H9 (cell line): Measurements from ENCODE around the gene PRDM1. TPM values are rescaled to one million over a fixed set of nuclear protein-coding genes. Genes with fewer than 3 reads are reported as not detected.

ENCODE experiments used
- DNase-seq: peaks from one replicate; pipeline ENCODE4 v3.0.0-alpha.2; 2017
- H2AFZ ChIP-seq: one replicate; pipeline ENCODE4 v1.6.1; 2013; ENCODE audit warnings: mild to moderate bottlenecking, low read length, control low read depth, moderate library complexity
- H2AK5ac ChIP-seq: 2 replicates; pipeline ENCODE4 v1.6.1; 2013; ENCODE audit warnings: low read length, control low read depth, mixed read lengths; ENCODE audit not compliant: insufficient read length
- H2BK120ac ChIP-seq: one replicate; pipeline ENCODE4 v1.6.1; 2013; ENCODE audit warnings: low read depth, mild to moderate bottlenecking, low read length, control low read depth, inconsistent platforms; ENCODE audit not compliant: poor library complexity, severe bottlenecking
- H2BK12ac ChIP-seq: 2 replicates; pipeline ENCODE4 v1.6.1; 2013; ENCODE audit warnings: low read length, control low read depth, mixed read lengths, low read depth; ENCODE audit not compliant: insufficient read length
- H2BK15ac ChIP-seq: 2 replicates; pipeline ENCODE4 v1.6.1; 2013; ENCODE audit warnings: low read depth, low read length, control low read depth
- H2BK20ac ChIP-seq: one replicate; pipeline ENCODE4 v1.6.1; 2013; ENCODE audit warnings: low read depth, mild to moderate bottlenecking, low read length, control low read depth, inconsistent platforms; ENCODE audit not compliant: poor library complexity, severe bottlenecking
- H2BK5ac ChIP-seq: 2 replicates; pipeline ENCODE4 v1.6.1; 2013; ENCODE audit warnings: low read length, control low read depth, mixed read lengths; ENCODE audit not compliant: insufficient read length
- H3K14ac ChIP-seq: 2 replicates; pipeline ENCODE4 v1.6.1; 2013; ENCODE audit warnings: low read length, control low read depth; ENCODE audit not compliant: insufficient read depth
- H3K18ac ChIP-seq: 2 replicates; pipeline ENCODE4 v1.6.1; 2013; ENCODE audit warnings: low read depth, mild to moderate bottlenecking, mixed read lengths, low read length, control low read depth; ENCODE audit not compliant: insufficient read length
- H3K23ac ChIP-seq: 2 replicates; pipeline ENCODE4 v1.6.1; 2013; ENCODE audit warnings: low read length, control low read depth, mixed read lengths, low read depth; ENCODE audit not compliant: insufficient read length
- H3K23me2 ChIP-seq: 2 replicates; pipeline ENCODE4 v1.6.1; 2013; ENCODE audit warnings: low read depth, mild to moderate bottlenecking, mixed read lengths, low read length, control low read depth; ENCODE audit not compliant: insufficient read length, poor library complexity, severe bottlenecking
- H3K27ac ChIP-seq: 2 replicates; pipeline ENCODE4 v1.5.1; 2013; ENCODE audit warnings: low read length, control low read depth, mixed read lengths, low read depth; ENCODE audit not compliant: insufficient read length
- H3K27me3 ChIP-seq: 2 replicates; pipeline ENCODE4 v1.6.1; 2013; ENCODE audit warnings: low read length, control low read depth, inconsistent platforms; ENCODE audit not compliant: insufficient read depth
- H3K4ac ChIP-seq: 2 replicates; pipeline ENCODE4 v1.6.1; 2013; ENCODE audit warnings: low read depth, mild to moderate bottlenecking, control low read depth, inconsistent platforms, low read length, moderate library complexity
- H3K4me1 ChIP-seq: 2 replicates; pipeline ENCODE4 v1.6.1; 2013; ENCODE audit warnings: low read length, control low read depth, inconsistent platforms; ENCODE audit not compliant: insufficient read depth
- H3K4me2 ChIP-seq: 2 replicates; pipeline ENCODE4 v1.6.1; 2013; ENCODE audit warnings: low read length, control low read depth, mixed read lengths; ENCODE audit not compliant: insufficient read length, insufficient read depth
- H3K56ac ChIP-seq: 2 replicates; pipeline ENCODE4 v1.6.1; 2013; ENCODE audit warnings: low read depth, mild to moderate bottlenecking, mixed read lengths, low read length, control low read depth; ENCODE audit not compliant: insufficient read length
- H3K79me1 ChIP-seq: 2 replicates; pipeline ENCODE4 v1.6.1; 2013; ENCODE audit warnings: low read depth, mild to moderate bottlenecking, moderate library complexity, low read length, control low read depth, inconsistent platforms; ENCODE audit not compliant: insufficient read depth, poor library complexity, severe bottlenecking
- H3K79me2 ChIP-seq: 2 replicates; pipeline ENCODE4 v1.6.1; 2013; ENCODE audit warnings: low read length, control low read depth, inconsistent platforms; ENCODE audit not compliant: insufficient read depth
- H3K9ac ChIP-seq: 2 replicates; pipeline ENCODE4 v1.6.1; 2013; ENCODE audit warnings: low read length, control low read depth, mixed read lengths; ENCODE audit not compliant: insufficient read length; ENCODE audit errors: extremely low read depth
- H3K9me3 ChIP-seq: one replicate; pipeline ENCODE4 v1.6.1; 2013; ENCODE audit warnings: low read depth, low read length, inconsistent platforms; ENCODE audit not compliant: control insufficient read depth
- H3T11ph ChIP-seq: one replicate; pipeline ENCODE4 v1.6.1; 2013; ENCODE audit warnings: mild to moderate bottlenecking, low read length, control low read depth, inconsistent platforms
- H4K20me1 ChIP-seq: one replicate; pipeline ENCODE4 v1.6.1; 2013; ENCODE audit not compliant: control insufficient read depth, insufficient read length, insufficient read depth
- H4K5ac ChIP-seq: 2 replicates; pipeline ENCODE4 v1.6.1; 2013; ENCODE audit warnings: low read depth, mild to moderate bottlenecking, mixed read lengths, low read length, control low read depth; ENCODE audit not compliant: insufficient read length
- H4K8ac ChIP-seq: replicated peaks from 2 replicates; pipeline ENCODE4 v1.6.1; 2013; ENCODE audit warnings: low read length, control low read depth, mixed read lengths, low read depth; ENCODE audit not compliant: insufficient read length
- H4K91ac ChIP-seq: 2 replicates; pipeline ENCODE4 v1.6.1; 2013; ENCODE audit warnings: low read depth, mild to moderate bottlenecking, moderate library complexity, mixed read lengths, low read length, control low read depth; ENCODE audit not compliant: insufficient read length
- H3K27ac Mint-ChIP-seq, 3 experiments: 2 replicates in 2 of 3; 3 replicates in 1 of 3; pipeline ENCODE4 v1.8.0; 2020 to 2021; ENCODE audit warnings: mixed read lengths in 3 of 3, mild to moderate bottlenecking in 1 of 3, moderate library complexity in 1 of 3
- H3K27me3 Mint-ChIP-seq: 2 replicates; pipeline ENCODE4 v1.8.0; 2021; ENCODE audit warnings: low read depth, mild to moderate bottlenecking, moderate library complexity, mixed read lengths
- H3K36me3 Mint-ChIP-seq, 3 experiments: 2 replicates in 2 of 3; 3 replicates in 1 of 3; pipeline ENCODE4 v1.8.0; 2020 to 2021; ENCODE audit warnings: low read depth in 3 of 3, mixed read lengths in 3 of 3; ENCODE audit not compliant: insufficient read depth in 1 of 3
- H3K4me1 Mint-ChIP-seq, 2 experiments: 2 replicates each; pipeline ENCODE4 v1.8.0; 2020; ENCODE audit warnings: mixed read lengths in 2 of 2
- H3K4me3 Mint-ChIP-seq, 2 experiments: 2 replicates in 1 of 2; 3 replicates in 1 of 2; pipeline ENCODE4 v1.8.0; 2020 to 2021; ENCODE audit warnings: mild to moderate bottlenecking in 2 of 2, mixed read lengths in 2 of 2, moderate library complexity in 1 of 2
- H3K9me3 Mint-ChIP-seq, 2 experiments: 2 replicates in 1 of 2; 3 replicates in 1 of 2; pipeline ENCODE4 v1.8.0; 2020; ENCODE audit warnings: mild to moderate bottlenecking in 2 of 2, mixed read lengths in 2 of 2, moderate library complexity in 1 of 2
- CTCF ChIP-seq: fragments of 200-600 bp; sonication (generic); conservative IDR thresholded peaks from 3 replicates; pipeline ENCODE4 v1.8.0; 2021; ENCODE audit warnings: antibody characterized with exemption, mild to moderate bottlenecking
- WGBS: extraction: QIAGEN DNeasy Blood & Tissue Kit; methylation state at CpG from one replicate; pipeline ENCODE4 v1.1.7; 2013; ENCODE audit warnings: missing lambda C conversion rate, low lambda C conversion rate, mixed read lengths; ENCODE audit not compliant: insufficient read length; ENCODE audit errors: extremely low coverage; 5-methylcytosine and 5-hydroxymethylcytosine counted together
- total RNA-seq: library from RNA; stranded (reverse); gene quantifications from 2 replicates; pipeline ENCODE4 v1.2.1, GENCODE V29; 2021

The PRDM1 gene
- total RNA-seq, 1 experiment from 2014 or later, result 2.9 TPM

- no peak overlapping the region for H3K56ac ChIP-seq
- no peak overlapping the region for H3T11ph ChIP-seq
- Mint-ChIP-seq H3K27ac (no peak overlapping the region), H3K9me3 (no peaks in the 10 kb centered on the region), H3K27me3 (no peaks in the 10 kb centered on the region), H3K4me3 (no peak overlapping the region), H3K36me3 (no peaks in the 10 kb centered on the region), H3K4me1 (no peaks in the 10 kb centered on the region; a peak in 1 of 4 replicates)
- no peak overlapping the region for H4K5ac ChIP-seq
- H2BK15ac ChIP-seq, result no peak overlapping the region
- H3K14ac ChIP-seq, result no peak overlapping the region
- no peaks in the 10 kb centered on the region for H3K79me2 ChIP-seq
- no peaks in the 10 kb centered on the region for H3K4me1 ChIP-seq
- no peak for TF ChIP-seq CTCF
- no peak overlapping the region for H3K4me2 ChIP-seq
- no peaks in the 10 kb centered on the region for H3K27me3 ChIP-seq
- H2BK5ac ChIP-seq, result no peak overlapping the region
- no peak overlapping the region for H3K18ac ChIP-seq
- H2AK5ac ChIP-seq, result no peak overlapping the region
- no peak for DNase-seq
- H3K79me1 ChIP-seq, result no peaks in the 10 kb centered on the region
- H3K9ac ChIP-seq, result no peak overlapping the region
- H3K4ac ChIP-seq, result no peak overlapping the region
- H4K91ac ChIP-seq, result no peak overlapping the region
- WGBS, result no CpG with 5 or more reads among the region's 16 CpGs
- H3K23ac ChIP-seq, result no peak overlapping the region
- no peak overlapping the region for H2BK120ac ChIP-seq
- no peak overlapping the region for H2BK20ac ChIP-seq
- H4K20me1 ChIP-seq, result no peaks in the 10 kb centered on the region
- no peak overlapping the region for H3K27ac ChIP-seq
- no peak overlapping the region for H2AFZ ChIP-seq
- no peaks in the 10 kb centered on the region for H3K9me3 ChIP-seq
- H2BK12ac ChIP-seq, result no peak overlapping the region
- no peak overlapping the region for H4K8ac ChIP-seq
- no peaks in the 10 kb centered on the region for H3K23me2 ChIP-seq
Observed at GRCh38 chr6:106135911-106136571, 49.9 kb downstream of the PRDM1 start.
